ENCODE data around the gene JPH4. TPM values are rescaled to one million over a fixed set of nuclear protein-coding genes. Genes with fewer than 3 reads are reported as not detected.
"Not testable (repeated sequence)": the region's sequence is repeated elsewhere in the genome, so short reads cannot be mapped to it uniquely, and the experiment has no call there.

JPH4 gene
- total and polyA plus RNA-seq, 2 of the 8 experiments (the other 6 are each of a cell fraction or from before 2014, with no cell fraction given), result 23.9 to 46.7 TPM

DNA sequence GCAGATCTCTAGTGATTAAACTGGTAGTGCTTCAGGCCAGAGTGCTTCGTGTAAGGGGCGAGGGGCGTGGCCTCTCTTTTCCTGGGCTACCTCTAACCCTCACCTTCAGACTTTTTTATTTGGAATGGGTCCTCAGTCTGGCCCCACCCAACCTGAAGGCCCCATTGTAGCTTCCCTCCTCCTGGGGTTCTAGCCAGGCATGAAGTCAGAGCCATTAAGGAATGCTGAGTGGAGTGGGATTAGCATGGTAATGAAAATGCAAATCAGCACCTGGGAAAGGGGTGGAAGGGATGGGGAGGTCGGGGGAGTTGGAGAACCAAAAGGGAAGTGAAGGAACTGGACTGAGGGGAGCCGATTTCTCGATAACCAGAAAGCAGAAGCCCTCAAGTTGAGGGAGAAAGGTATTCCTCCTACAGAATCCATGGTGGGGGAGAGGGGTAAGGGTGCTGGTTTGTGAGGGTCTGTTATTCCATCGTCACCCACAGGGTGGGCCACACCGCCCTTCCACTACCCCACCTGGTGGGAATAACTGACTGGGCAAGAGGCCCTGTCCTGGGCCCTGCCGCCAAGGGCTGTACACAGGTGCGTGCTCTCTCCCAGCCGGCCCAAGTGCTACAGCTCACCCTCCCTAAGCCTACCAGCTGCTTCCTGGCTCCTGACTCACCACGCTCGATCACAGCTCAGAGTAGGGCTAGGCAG is 41.1 kb downstream of the JPH4 start (continued):
- TF ChIP-seq JUN (IDR thresholded peaks at IDR 0.05; ENCODE audit: low read depth, low read length), result no peak
- no peak for TF ChIP-seq CBX5 (IDR thresholded peaks at IDR 0.05; ENCODE audit: low read depth, low read length)
- no peak for TF ChIP-seq CHD2 (IDR thresholded peaks at IDR 0.05; ENCODE audit: low read length)
- no peak for TF ChIP-seq GTF2F1 (IDR thresholded peaks at IDR 0.05; ENCODE audit: borderline replicate concordance, low read depth, low read length)
- no peak for TF ChIP-seq USF2 (IDR thresholded peaks at IDR 0.05; ENCODE audit: low read length)
- TF ChIP-seq SUZ12 (IDR thresholded peaks at IDR 0.05; ENCODE audit: low read length), result no peak

GRCh38 chr14:23536906-23537305 is 41.7 kb downstream of the JPH4 start:
- H3K23ac ChIP-seq (ENCODE audit: insufficient read length); H4K20me1 ChIP-seq (replicated peaks in 1 of 2; ENCODE audit: control insufficient read depth in 1 of 2, insufficient read depth in 2 of 2, low read length in 2 of 2); H2AFZ ChIP-seq (ENCODE audit: low read length); H3K9me3 ChIP-seq (ENCODE audit: insufficient read depth in 2 of 2, low read depth in 1 of 2, low read length in 1 of 2); H2AK5ac ChIP-seq (ENCODE audit: low read depth, low read length); H3K79me1 ChIP-seq (ENCODE audit: low read depth, low read length); H3K14ac ChIP-seq (ENCODE audit: insufficient read length); H3K56ac ChIP-seq (replicated peaks; ENCODE audit: insufficient read length, low read depth, low read length); FAIRE-seq; H3K27me3 ChIP-seq (replicated peaks in 1 of 4; ENCODE audit: control insufficient read depth in 3 of 4, extremely low read depth in 1 of 4, insufficient read depth in 3 of 4, low read length in 3 of 4); DNase-seq (ENCODE audit: low read depth in 1 of 2, low spot score in 2 of 2); H2BK15ac ChIP-seq (ENCODE audit: low read length): not testable (repeated sequence)
- peak overlapping the region; percentile 50 for H2BK120ac ChIP-seq (replicated peaks; ENCODE audit: low read depth, low read length)
- ChIA-PET POLR2A (ENCODE audit: partially characterized antibody) (interaction anchor here (0.8 to 52.7 kb wide), 15 partner anchors 8 to 607 kb away, joined by 3 to 1523 read pairs (median 6); partner anchors contain the start of genes AP1G2, JPH4, NGDN and PABPN1), CTCF (ENCODE audit: partially characterized antibody) (interaction anchor here (0.9 to 70.5 kb wide), 6 partner anchors 9 to 96 kb away, joined by 3 to 2092 read pairs (median 680); partner anchors contain the start of genes AP1G2, NGDN, THTPA and ZFHX2)
- peak overlapping the region; percentile 85 for H4K91ac ChIP-seq (replicated peaks; ENCODE audit: insufficient read length, low read length)
- peak overlapping the region; percentile 86 for H3K18ac ChIP-seq (ENCODE audit: extremely low read depth, low read length)
- WGBS, 2 experiments (ENCODE audit: extremely low coverage in 1 of 2, insufficient coverage in 1 of 2, insufficient read length in 1 of 2, insufficient replicate concordance in 2 of 2, low coverage in 1 of 2, low lambda C conversion rate in 2 of 2, missing lambda C conversion rate in 1 of 2), result 55% methylated on average over 6 of the region's 6 CpGs; no CpG with 5 or more reads in 1 of the 2 experiments
- H3K79me2 ChIP-seq (ENCODE audit: control insufficient read depth in 1 of 2, insufficient read depth in 2 of 2, low read length in 2 of 2), result peaks cover 0 to 15% of the 10 kb centered on the region in 2 experiments; a peak in 2 of 4 replicates
- peaks cover 17% of the 10 kb centered on the region for H3K23me2 ChIP-seq (ENCODE audit: low read depth, low read length)
- peak overlapping the region; percentile 82; the same call in 1 of the 2 replicates for H4K8ac ChIP-seq (ENCODE audit: extremely low read depth, insufficient read depth, low read length)
- H3K9ac ChIP-seq (replicated peaks in 1 of 4; ENCODE audit: extremely low read depth in 1 of 4, low read depth in 3 of 4, low read length in 3 of 4), result peak overlapping the region in 2 of 4 experiments; percentile 8 to 57; a peak in 2 of 7 replicates
- H2BK20ac ChIP-seq (ENCODE audit: low read length), result peak overlapping the region; percentile 73; the same call in 1 of the 2 replicates
- H3K4me1 ChIP-seq (replicated peaks in 1 of 4; ENCODE audit: control insufficient read depth in 3 of 4, insufficient read depth in 4 of 4, low read length in 3 of 4), result peaks cover 7 to 19% (median 12%) of the 10 kb centered on the region in 4 experiments; a peak in 6 of 7 replicates
- peak overlapping the region; percentile 45 for H3K4ac ChIP-seq (replicated peaks; ENCODE audit: insufficient read length, low read depth, low read length)
- peak overlapping the region; percentile 8 to 72 (median 48); a peak in 5 of 8 replicates for H3K4me3 ChIP-seq (ENCODE audit: extremely low read depth in 1 of 4, insufficient read depth in 2 of 4, low read depth in 3 of 4, low read length in 4 of 4)
- H3K4me2 ChIP-seq (ENCODE audit: insufficient read depth in 1 of 2, low read depth in 2 of 2, low read length in 2 of 2), result peak overlapping the region; percentile 96 to 99
- H3K36me3 ChIP-seq (ENCODE audit: control insufficient read depth in 2 of 4, insufficient read depth in 4 of 4, low read length in 3 of 4), result peaks cover 4 to 24% (median 10%) of the 10 kb centered on the region in 4 experiments; a peak in 4 of 8 replicates
- peak overlapping the region; percentile 100 for H2BK5ac ChIP-seq (ENCODE audit: low read depth, low read length)
- H4K5ac ChIP-seq (ENCODE audit: insufficient read length, low read depth, low read length), result peak overlapping the region; percentile 82
- H2BK12ac ChIP-seq (ENCODE audit: low read depth, low read length), result peak overlapping the region; percentile 70; the same call in 1 of the 2 replicates
- H3K27ac ChIP-seq (ENCODE audit: low read depth, low read length), result peak overlapping the region; percentile 99; the same call in 1 of the 2 replicates

Data from H1 (cell line).